KMS-11 (cell line): Measurements from ENCODE around the gene GRM7.

Source experiments
- H2AFZ ChIP-seq: fragments of 200-600 bp; sonication (generic); 2 replicates; pipeline ENCODE4 v1.6.1; 2016; ENCODE audit warnings: antibody characterized with exemption, mixed run types, low read depth
- H3K27ac ChIP-seq: fragments of 200-600 bp; sonication (generic); 2 replicates; pipeline ENCODE4 v1.6.1; 2016; ENCODE audit warnings: mild to moderate bottlenecking, mixed run types
- H3K27me3 ChIP-seq: fragments of 200-600 bp; sonication (generic); 2 replicates; pipeline ENCODE4 v1.6.1; 2017; ENCODE audit warnings: mild to moderate bottlenecking, low read depth, mixed run types, moderate library complexity; ENCODE audit not compliant: insufficient read depth
- H3K36me3 ChIP-seq: fragments of 200-600 bp; sonication (generic); 2 replicates; pipeline ENCODE4 v1.6.1; 2017; ENCODE audit warnings: mild to moderate bottlenecking, mixed run types; ENCODE audit not compliant: insufficient read depth
- H3K4me1 ChIP-seq: fragments of 200-600 bp; sonication (generic); 2 replicates; pipeline ENCODE4 v1.6.1; 2016; ENCODE audit warnings: mild to moderate bottlenecking, low read depth, mixed run types; ENCODE audit not compliant: poor library complexity, severe bottlenecking
- H3K4me2 ChIP-seq: fragments of 200-600 bp; sonication (generic); 2 replicates; pipeline ENCODE4 v1.7.0; 2016; ENCODE audit warnings: mild to moderate bottlenecking, mixed run types
- H3K4me3 ChIP-seq: fragments of 200-600 bp; sonication (generic); IDR thresholded peaks from 2 replicates; pipeline ENCODE4 v1.6.1; 2017; ENCODE audit warnings: low read depth, low read length, mixed read lengths; ENCODE audit not compliant: insufficient read depth
- H3K79me2 ChIP-seq: fragments of 200-600 bp; sonication (generic); 2 replicates; pipeline ENCODE4 v1.6.1; 2016; ENCODE audit warnings: low read depth, mixed run types; ENCODE audit not compliant: insufficient read depth
- H3K9ac ChIP-seq: fragments of 200-600 bp; sonication (generic); 2 replicates; pipeline ENCODE4 v1.6.1; 2016; ENCODE audit warnings: mild to moderate bottlenecking, mixed run types
- H4K20me1 ChIP-seq: fragments of 200-600 bp; sonication (generic); 2 replicates; pipeline ENCODE4 v1.6.1; 2016; ENCODE audit warnings: mild to moderate bottlenecking, mixed run types; ENCODE audit not compliant: insufficient read depth
- TF ChIP-seq, protein P1 (sequence below): fragments of 200-600 bp; sonication (generic); conservative IDR thresholded peaks from 2 replicates; pipeline ENCODE4 v1.6.1; 2017; ENCODE audit warnings: low read depth, mild to moderate bottlenecking, antibody characterized with exemption, low read length, moderate library complexity, mixed read lengths

Gene GRM7

DNA sequence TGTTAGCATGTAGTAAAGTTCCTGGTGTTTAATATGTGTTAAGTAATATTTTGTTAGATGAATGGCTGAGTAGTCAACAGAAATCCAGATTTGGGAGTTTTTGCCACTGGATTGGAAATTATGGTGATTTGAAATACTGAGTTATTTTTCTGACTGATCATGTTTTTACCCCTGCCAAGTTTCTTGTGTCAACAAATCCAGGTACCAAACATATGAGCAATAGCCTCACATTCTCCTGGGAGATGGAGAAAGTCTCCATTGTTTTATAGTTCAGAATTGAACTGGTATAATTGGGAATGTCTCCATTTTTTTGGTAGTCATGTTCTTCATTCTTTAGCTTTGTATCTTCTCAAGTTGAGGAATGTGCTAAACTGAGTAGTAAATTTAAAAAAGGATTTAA, 873.5 kb downstream of the GRM7 start:
- Histone ChIP-seq H3K27ac (no peak overlapping the region), H3K27me3 (no peaks in the 10 kb centered on the region), H3K4me3 (no peak overlapping the region), H2AFZ (no peak overlapping the region), H3K9ac (no peak overlapping the region), H3K36me3 (no peaks in the 10 kb centered on the region), H3K79me2 (no peaks in the 10 kb centered on the region), H4K20me1 (no peaks in the 10 kb centered on the region), H3K4me2 (no peak overlapping the region), H3K4me1 (peaks cover under 1% of the 10 kb centered on the region)
- TF ChIP-seq, protein P1, sequence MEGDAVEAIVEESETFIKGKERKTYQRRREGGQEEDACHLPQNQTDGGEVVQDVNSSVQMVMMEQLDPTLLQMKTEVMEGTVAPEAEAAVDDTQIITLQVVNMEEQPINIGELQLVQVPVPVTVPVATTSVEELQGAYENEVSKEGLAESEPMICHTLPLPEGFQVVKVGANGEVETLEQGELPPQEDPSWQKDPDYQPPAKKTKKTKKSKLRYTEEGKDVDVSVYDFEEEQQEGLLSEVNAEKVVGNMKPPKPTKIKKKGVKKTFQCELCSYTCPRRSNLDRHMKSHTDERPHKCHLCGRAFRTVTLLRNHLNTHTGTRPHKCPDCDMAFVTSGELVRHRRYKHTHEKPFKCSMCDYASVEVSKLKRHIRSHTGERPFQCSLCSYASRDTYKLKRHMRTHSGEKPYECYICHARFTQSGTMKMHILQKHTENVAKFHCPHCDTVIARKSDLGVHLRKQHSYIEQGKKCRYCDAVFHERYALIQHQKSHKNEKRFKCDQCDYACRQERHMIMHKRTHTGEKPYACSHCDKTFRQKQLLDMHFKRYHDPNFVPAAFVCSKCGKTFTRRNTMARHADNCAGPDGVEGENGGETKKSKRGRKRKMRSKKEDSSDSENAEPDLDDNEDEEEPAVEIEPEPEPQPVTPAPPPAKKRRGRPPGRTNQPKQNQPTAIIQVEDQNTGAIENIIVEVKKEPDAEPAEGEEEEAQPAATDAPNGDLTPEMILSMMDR, result no peak

GRCh38 chr3:7737263-7737662, 876.3 kb downstream of the GRM7 start:
- H3K4me2 ChIP-seq, result no peak overlapping the region

GRCh38 chr3:7739754-7740153, 878.8 kb downstream of the GRM7 start:
- Histone ChIP-seq H3K4me3 (no peak overlapping the region), H3K36me3 (no peaks in the 10 kb centered on the region), H3K9ac (no peak overlapping the region), H3K27me3 (no peaks in the 10 kb centered on the region), H4K20me1 (no peaks in the 10 kb centered on the region), H3K4me1 (no peaks in the 10 kb centered on the region), H2AFZ (no peak overlapping the region), H3K4me2 (no peak overlapping the region), H3K27ac (no peak overlapping the region), H3K79me2 (no peaks in the 10 kb centered on the region)
- TF ChIP-seq, protein P1, result no peak

More at GRCh38 chr3:7737263-7737662, 876.3 kb downstream of the GRM7 start:
- Histone ChIP-seq H3K79me2 (no peaks in the 10 kb centered on the region), H3K9ac (no peak overlapping the region), H2AFZ (no peak overlapping the region), H3K27ac (no peak overlapping the region), H3K36me3 (no peaks in the 10 kb centered on the region), H3K4me3 (no peak overlapping the region), H3K4me1 (no peaks in the 10 kb centered on the region), H4K20me1 (no peaks in the 10 kb centered on the region), H3K27me3 (no peaks in the 10 kb centered on the region)
- TF ChIP-seq, protein P1, result no peak

- no peaks in the 10 kb centered on the region for H3K4me1 ChIP-seq
- no peak overlapping the region for H3K27ac ChIP-seq
- no peaks in the 10 kb centered on the region for H4K20me1 ChIP-seq
- no peak overlapping the region for H3K4me2 ChIP-seq
- no peaks in the 10 kb centered on the region for H3K79me2 ChIP-seq
- H3K36me3 ChIP-seq, result no peaks in the 10 kb centered on the region
- no peaks in the 10 kb centered on the region for H3K27me3 ChIP-seq
- no peak overlapping the region for H2AFZ ChIP-seq
- H3K9ac ChIP-seq, result no peak overlapping the region
- no peak overlapping the region for H3K4me3 ChIP-seq
- TF ChIP-seq, protein P1, result no peak
These were observed 879.5 kb downstream of the GRM7 start for GRCh38 chr3:7740458-7740857.
